ENCODE measurements around the gene THUMPD2.

Gene THUMPD2

GRCh38 chr2:39762448-39762847, 16.6 kb downstream of the THUMPD2 start:
- no peak for TF ChIP-seq CTCF (IDR thresholded peaks at IDR 0.05; ENCODE audit: low read depth, low read length)
- no peak overlapping the region for H3K4me3 ChIP-seq (replicated peaks in 1 of 2; ENCODE audit: low read depth in 2 of 2, low read length in 2 of 2)
- DNase-seq (ENCODE audit: low read depth in 2 of 2) = no peak

- no peak for TF ChIP-seq CTCF (IDR thresholded peaks at IDR 0.05; ENCODE audit: low read depth, low read length)
- DNase-seq (ENCODE audit: low read depth in 2 of 2) = no peak
- H3K4me3 ChIP-seq (replicated peaks in 1 of 2; ENCODE audit: low read depth in 2 of 2, low read length in 2 of 2) = no peak overlapping the region
These were observed 21.9 kb downstream of the THUMPD2 start for GRCh38 chr2:39757156-39757555.

GRCh38 chr2:39755466-39755865, 23.6 kb downstream of the THUMPD2 start:
- TF ChIP-seq CTCF (IDR thresholded peaks at IDR 0.05; ENCODE audit: low read depth, low read length) = no peak
- no peak for DNase-seq (ENCODE audit: low read depth in 2 of 2)
- no peak overlapping the region for H3K4me3 ChIP-seq (replicated peaks in 1 of 2; ENCODE audit: low read depth in 2 of 2, low read length in 2 of 2)

GRCh38 chr2:39743269-39743776, 35.7 kb downstream of the THUMPD2 start:
- H3K4me3 ChIP-seq (replicated peaks in 1 of 2; ENCODE audit: low read depth in 2 of 2, low read length in 2 of 2) = no peak overlapping the region
- TF ChIP-seq CTCF (IDR thresholded peaks at IDR 0.05; ENCODE audit: low read depth, low read length) = no peak
- peak; percentile 29 to 55 for DNase-seq (ENCODE audit: low read depth in 2 of 2)

- no peak for TF ChIP-seq CTCF (IDR thresholded peaks at IDR 0.05; ENCODE audit: low read depth, low read length)
- DNase-seq (ENCODE audit: low read depth in 2 of 2) = peak in 1 of 2 donors; percentile 27
These were observed 37.2 kb downstream of the THUMPD2 start for GRCh38 chr2:39741871-39742270.

GRCh38 chr2:39739386-39739785, 39.7 kb downstream of the THUMPD2 start:
- DNase-seq (ENCODE audit: low read depth in 2 of 2) = no peak
- H3K4me3 ChIP-seq (replicated peaks in 1 of 2; ENCODE audit: low read depth in 2 of 2, low read length in 2 of 2) = no peak overlapping the region
- no peak for TF ChIP-seq CTCF (IDR thresholded peaks at IDR 0.05; ENCODE audit: low read depth, low read length)

More at GRCh38 chr2:39741871-39742270, 37.2 kb downstream of the THUMPD2 start:
- no peak overlapping the region for H3K4me3 ChIP-seq (replicated peaks in 1 of 2; ENCODE audit: low read depth in 2 of 2, low read length in 2 of 2)

- no peak overlapping the region for H3K4me3 ChIP-seq (replicated peaks in 1 of 2; ENCODE audit: low read depth in 2 of 2, low read length in 2 of 2)
- no peak for TF ChIP-seq CTCF (IDR thresholded peaks at IDR 0.05; ENCODE audit: low read depth, low read length)
- DNase-seq (ENCODE audit: low read depth in 2 of 2) = no peak
These were observed 40.1 kb downstream of the THUMPD2 start for GRCh38 chr2:39738936-39739335.

Measured in cardiac fibroblast (primary cell).